HEK293 (cell line): ENCODE measurements around the gene CBX1.

Source experiments
- BCL11A ChIP-seq: fragments of 450-650 bp; formaldehyde crosslinking; IDR thresholded peaks from 2 replicates; pipeline ENCODE4 v1.5.1; 2016; ENCODE audit warnings: low read depth, missing biosample characterization, missing genetic modification characterization
- BCL11B ChIP-seq: fragments of 450-650 bp; formaldehyde crosslinking; IDR thresholded peaks from 2 replicates; pipeline ENCODE4 v1.5.1; 2016; ENCODE audit warnings: low read depth, missing biosample characterization, missing genetic modification characterization
- EGR2 ChIP-seq: fragments of 450-650 bp; formaldehyde crosslinking; IDR thresholded peaks from 2 replicates; pipeline ENCODE4 v1.5.1; 2016; ENCODE audit warnings: low read depth, missing biosample characterization, missing genetic modification characterization
- GFI1B ChIP-seq: fragments of 450-650 bp; formaldehyde crosslinking; IDR thresholded peaks from 2 replicates; pipeline ENCODE4 v1.5.1; 2016; ENCODE audit warnings: missing biosample characterization, missing genetic modification characterization
- GLIS2 ChIP-seq: fragments of 450-650 bp; formaldehyde crosslinking; IDR thresholded peaks from 2 replicates; pipeline ENCODE4 v1.5.1; 2016; ENCODE audit warnings: missing biosample characterization, missing genetic modification characterization
- KLF1 ChIP-seq: fragments of 450-650 bp; formaldehyde crosslinking; IDR thresholded peaks from 2 replicates; pipeline ENCODE4 v1.5.1; 2016; ENCODE audit warnings: missing biosample characterization, missing genetic modification characterization
- KLF10 ChIP-seq: fragments of 450-650 bp; IDR thresholded peaks from 2 replicates; pipeline ENCODE4 v1.5.1; 2018; ENCODE audit warnings: missing biosample characterization, mild to moderate bottlenecking, missing genetic modification characterization
- KLF16 ChIP-seq: fragments of 450-650 bp; formaldehyde crosslinking; IDR thresholded peaks from 2 replicates; pipeline ENCODE4 v1.5.1; 2017; ENCODE audit warnings: missing biosample characterization, missing genetic modification characterization
- KLF9 ChIP-seq: fragments of 450-650 bp; formaldehyde crosslinking; IDR thresholded peaks from 2 replicates; pipeline ENCODE4 v1.5.1; 2016; ENCODE audit warnings: missing biosample characterization, missing genetic modification characterization, low read depth
- MYNN ChIP-seq: fragments of 450-650 bp; formaldehyde crosslinking; IDR thresholded peaks from 2 replicates; pipeline ENCODE4 v1.5.1; 2016; ENCODE audit warnings: missing biosample characterization, missing genetic modification characterization, borderline replicate concordance
- PRDM1 ChIP-seq: fragments of 450-650 bp; formaldehyde crosslinking; IDR thresholded peaks from 2 replicates; pipeline ENCODE4; 2016; ENCODE audit warnings: missing biosample characterization, missing genetic modification characterization
- REPIN1 ChIP-seq: fragments of 450-650 bp; formaldehyde crosslinking; IDR thresholded peaks from 2 replicates; pipeline ENCODE4 v1.5.1; 2017; ENCODE audit warnings: missing biosample characterization, missing genetic modification characterization, low read depth
- ZBTB20 ChIP-seq: fragments of 450-650 bp; formaldehyde crosslinking; IDR thresholded peaks from 2 replicates; pipeline ENCODE4 v1.5.1; 2016; ENCODE audit warnings: missing biosample characterization, missing genetic modification characterization
- ZEB2 ChIP-seq: fragments of 450-650 bp; formaldehyde crosslinking; IDR thresholded peaks from 2 replicates; pipeline ENCODE4 v1.5.1; 2016; ENCODE audit warnings: missing biosample characterization, missing genetic modification characterization
- ZNF112 ChIP-seq: fragments of 450-650 bp; formaldehyde crosslinking; IDR thresholded peaks from 2 replicates; pipeline ENCODE4 v1.5.0; 2017; ENCODE audit warnings: missing biosample characterization, missing genetic modification characterization
- ZNF16 ChIP-seq: fragments of 450-650 bp; formaldehyde crosslinking; IDR thresholded peaks from 2 replicates; pipeline ENCODE4 v1.5.1; 2016; ENCODE audit warnings: low read depth, missing biosample characterization, missing genetic modification characterization
- ZNF2 ChIP-seq: fragments of 450-650 bp; formaldehyde crosslinking; IDR thresholded peaks from 2 replicates; pipeline ENCODE4 v1.5.1; 2016; ENCODE audit warnings: missing biosample characterization, missing genetic modification characterization
- ZNF311 ChIP-seq: fragments of 450-650 bp; formaldehyde crosslinking; IDR thresholded peaks from 2 replicates; pipeline ENCODE4 v1.5.1; 2017; ENCODE audit warnings: missing biosample characterization, missing genetic modification characterization, borderline replicate concordance
- ZNF324 ChIP-seq: fragments of 450-650 bp; formaldehyde crosslinking; IDR thresholded peaks from 2 replicates; pipeline ENCODE4 v1.5.1; 2016; ENCODE audit warnings: missing biosample characterization, missing genetic modification characterization
- ZNF37A ChIP-seq: fragments of 450-650 bp; IDR thresholded peaks from 2 replicates; pipeline ENCODE4 v1.5.1; 2018; ENCODE audit warnings: missing biosample characterization, missing genetic modification characterization
- ZNF394 ChIP-seq: fragments of 450-650 bp; formaldehyde crosslinking; IDR thresholded peaks from 2 replicates; pipeline ENCODE4 v1.5.1; 2016; ENCODE audit warnings: missing biosample characterization, missing genetic modification characterization, mild to moderate bottlenecking, moderate library complexity, borderline replicate concordance
- ZNF423 ChIP-seq: fragments of 450-650 bp; formaldehyde crosslinking; IDR thresholded peaks from 2 replicates; pipeline ENCODE4 v1.5.1; 2016; ENCODE audit warnings: missing biosample characterization, missing genetic modification characterization
- ZNF600 ChIP-seq: fragments of 450-650 bp; formaldehyde crosslinking; IDR thresholded peaks from 2 replicates; pipeline ENCODE4 v1.5.1; 2016; ENCODE audit warnings: missing biosample characterization, missing genetic modification characterization
- ZNF776 ChIP-seq: fragments of 450-650 bp; formaldehyde crosslinking; IDR thresholded peaks from 2 replicates; pipeline ENCODE4 v1.5.0; 2017; ENCODE audit warnings: missing biosample characterization, missing genetic modification characterization, borderline replicate concordance
- ZNF777 ChIP-seq: fragments of 450-650 bp; formaldehyde crosslinking; IDR thresholded peaks from 2 replicates; pipeline ENCODE4 v1.5.1; 2017; ENCODE audit warnings: missing biosample characterization, missing genetic modification characterization, borderline replicate concordance
- ZNF843 ChIP-seq: fragments of 450-650 bp; formaldehyde crosslinking; IDR thresholded peaks from 2 replicates; pipeline ENCODE4 v1.5.1; 2016; ENCODE audit warnings: missing biosample characterization, missing genetic modification characterization
- ZSCAN23 ChIP-seq: fragments of 450-650 bp; formaldehyde crosslinking; IDR thresholded peaks from 2 replicates; pipeline ENCODE4 v1.5.1; 2016; ENCODE audit warnings: missing biosample characterization, missing genetic modification characterization
- TF ChIP-seq, protein P1 (sequence below): fragments of 450-650 bp; IDR thresholded peaks from 2 replicates; pipeline ENCODE4 v1.5.1; 2018; ENCODE audit warnings: missing biosample characterization, missing genetic modification characterization
- TF ChIP-seq, protein P2 (sequence below): fragments of 450-650 bp; formaldehyde crosslinking; IDR thresholded peaks from 2 replicates; pipeline ENCODE4 v1.5.1; 2017; ENCODE audit warnings: missing biosample characterization, mild to moderate bottlenecking, missing genetic modification characterization, moderate library complexity
- TF ChIP-seq, protein P3 (sequence below): sonication (generic); formaldehyde crosslinking; IDR thresholded peaks from 2 replicates; pipeline ENCODE4 v1.8.1; 2022; ENCODE audit warnings: mild to moderate bottlenecking, moderate library complexity, missing genetic modification reagents
- TF ChIP-seq, protein P4 (sequence below): fragments of 450-650 bp; formaldehyde crosslinking; IDR thresholded peaks from 2 replicates; pipeline ENCODE4 v1.5.1; 2016; ENCODE audit warnings: missing biosample characterization, missing genetic modification characterization
- TF ChIP-seq, protein P5 (sequence below): fragments of 450-650 bp; formaldehyde crosslinking; IDR thresholded peaks from 2 replicates; pipeline ENCODE4 v1.5.1; 2016; ENCODE audit warnings: missing biosample characterization, missing genetic modification characterization

Gene CBX1

DNA sequence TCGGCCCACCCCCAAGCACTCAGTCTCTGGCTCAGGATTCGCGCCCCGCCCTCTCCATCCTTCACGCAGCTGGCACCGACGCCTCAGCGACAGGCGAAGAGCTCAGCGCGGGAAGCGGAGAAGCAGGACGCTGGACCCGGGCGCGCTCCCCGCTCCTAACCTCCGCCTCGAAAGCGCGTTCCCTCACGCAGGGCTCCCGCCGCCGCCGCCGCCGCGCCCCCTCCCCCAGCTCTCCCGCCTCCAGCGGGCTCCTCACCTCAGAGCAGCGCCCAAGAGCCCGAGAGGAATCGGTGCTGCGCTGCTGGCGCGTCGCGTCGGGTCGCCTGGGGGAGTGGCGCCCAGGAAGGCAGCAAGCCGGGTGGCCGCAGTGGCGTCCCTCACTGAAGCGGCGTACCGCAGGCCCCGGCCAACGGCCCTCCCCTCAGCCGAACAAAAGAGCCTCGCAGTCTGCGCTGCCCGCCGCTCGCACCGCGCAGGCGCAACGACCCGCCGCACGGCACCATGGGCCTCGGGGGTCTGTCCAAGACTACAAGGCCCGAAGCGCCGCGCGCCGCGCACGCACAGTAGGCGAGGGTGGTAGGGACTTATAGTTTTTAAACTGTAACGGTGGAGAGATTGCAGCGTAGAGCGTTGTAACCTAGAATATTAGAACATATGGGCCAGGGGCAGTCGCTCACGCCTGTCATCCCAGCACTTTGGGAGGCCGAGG is at the start of gene CBX1 (continued):
- TF ChIP-seq, protein P1, sequence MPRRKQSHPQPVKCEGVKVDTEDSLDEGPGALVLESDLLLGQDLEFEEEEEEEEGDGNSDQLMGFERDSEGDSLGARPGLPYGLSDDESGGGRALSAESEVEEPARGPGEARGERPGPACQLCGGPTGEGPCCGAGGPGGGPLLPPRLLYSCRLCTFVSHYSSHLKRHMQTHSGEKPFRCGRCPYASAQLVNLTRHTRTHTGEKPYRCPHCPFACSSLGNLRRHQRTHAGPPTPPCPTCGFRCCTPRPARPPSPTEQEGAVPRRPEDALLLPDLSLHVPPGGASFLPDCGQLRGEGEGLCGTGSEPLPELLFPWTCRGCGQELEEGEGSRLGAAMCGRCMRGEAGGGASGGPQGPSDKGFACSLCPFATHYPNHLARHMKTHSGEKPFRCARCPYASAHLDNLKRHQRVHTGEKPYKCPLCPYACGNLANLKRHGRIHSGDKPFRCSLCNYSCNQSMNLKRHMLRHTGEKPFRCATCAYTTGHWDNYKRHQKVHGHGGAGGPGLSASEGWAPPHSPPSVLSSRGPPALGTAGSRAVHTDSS (tag by site-specific recombination): no peak
- peak; percentile 88; the same call in 1 of the 2 replicates for TF ChIP-seq ZEB2
- TF ChIP-seq, protein P2, sequence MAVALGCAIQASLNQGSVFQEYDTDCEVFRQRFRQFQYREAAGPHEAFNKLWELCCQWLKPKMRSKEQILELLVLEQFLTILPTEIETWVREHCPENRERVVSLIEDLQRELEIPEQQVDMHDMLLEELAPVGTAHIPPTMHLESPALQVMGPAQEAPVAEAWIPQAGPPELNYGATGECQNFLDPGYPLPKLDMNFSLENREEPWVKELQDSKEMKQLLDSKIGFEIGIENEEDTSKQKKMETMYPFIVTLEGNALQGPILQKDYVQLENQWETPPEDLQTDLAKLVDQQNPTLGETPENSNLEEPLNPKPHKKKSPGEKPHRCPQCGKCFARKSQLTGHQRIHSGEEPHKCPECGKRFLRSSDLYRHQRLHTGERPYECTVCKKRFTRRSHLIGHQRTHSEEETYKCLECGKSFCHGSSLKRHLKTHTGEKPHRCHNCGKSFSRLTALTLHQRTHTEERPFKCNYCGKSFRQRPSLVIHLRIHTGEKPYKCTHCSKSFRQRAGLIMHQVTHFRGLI: peak; percentile 82
- TF ChIP-seq ZSCAN23: no peak
- TF ChIP-seq, protein P3, sequence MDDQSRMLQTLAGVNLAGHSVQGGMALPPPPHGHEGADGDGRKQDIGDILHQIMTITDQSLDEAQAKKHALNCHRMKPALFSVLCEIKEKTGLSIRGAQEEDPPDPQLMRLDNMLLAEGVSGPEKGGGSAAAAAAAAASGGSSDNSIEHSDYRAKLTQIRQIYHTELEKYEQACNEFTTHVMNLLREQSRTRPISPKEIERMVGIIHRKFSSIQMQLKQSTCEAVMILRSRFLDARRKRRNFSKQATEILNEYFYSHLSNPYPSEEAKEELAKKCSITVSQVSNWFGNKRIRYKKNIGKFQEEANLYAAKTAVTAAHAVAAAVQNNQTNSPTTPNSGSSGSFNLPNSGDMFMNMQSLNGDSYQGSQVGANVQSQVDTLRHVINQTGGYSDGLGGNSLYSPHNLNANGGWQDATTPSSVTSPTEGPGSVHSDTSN: 0 out of 2 replicates have a peak, but pooled peaks have one; percentile 81
- 0 out of 2 replicates have a peak, but pooled peaks have one; percentile 73 for TF ChIP-seq ZNF2 (tag by site-specific recombination)
- TF ChIP-seq ZNF112 (tag by site-specific recombination): no peak
- TF ChIP-seq ZNF776 (tag by site-specific recombination): no peak
- peak; percentile 88 for TF ChIP-seq ZNF600 (tag by site-specific recombination)
- TF ChIP-seq, protein P4, sequence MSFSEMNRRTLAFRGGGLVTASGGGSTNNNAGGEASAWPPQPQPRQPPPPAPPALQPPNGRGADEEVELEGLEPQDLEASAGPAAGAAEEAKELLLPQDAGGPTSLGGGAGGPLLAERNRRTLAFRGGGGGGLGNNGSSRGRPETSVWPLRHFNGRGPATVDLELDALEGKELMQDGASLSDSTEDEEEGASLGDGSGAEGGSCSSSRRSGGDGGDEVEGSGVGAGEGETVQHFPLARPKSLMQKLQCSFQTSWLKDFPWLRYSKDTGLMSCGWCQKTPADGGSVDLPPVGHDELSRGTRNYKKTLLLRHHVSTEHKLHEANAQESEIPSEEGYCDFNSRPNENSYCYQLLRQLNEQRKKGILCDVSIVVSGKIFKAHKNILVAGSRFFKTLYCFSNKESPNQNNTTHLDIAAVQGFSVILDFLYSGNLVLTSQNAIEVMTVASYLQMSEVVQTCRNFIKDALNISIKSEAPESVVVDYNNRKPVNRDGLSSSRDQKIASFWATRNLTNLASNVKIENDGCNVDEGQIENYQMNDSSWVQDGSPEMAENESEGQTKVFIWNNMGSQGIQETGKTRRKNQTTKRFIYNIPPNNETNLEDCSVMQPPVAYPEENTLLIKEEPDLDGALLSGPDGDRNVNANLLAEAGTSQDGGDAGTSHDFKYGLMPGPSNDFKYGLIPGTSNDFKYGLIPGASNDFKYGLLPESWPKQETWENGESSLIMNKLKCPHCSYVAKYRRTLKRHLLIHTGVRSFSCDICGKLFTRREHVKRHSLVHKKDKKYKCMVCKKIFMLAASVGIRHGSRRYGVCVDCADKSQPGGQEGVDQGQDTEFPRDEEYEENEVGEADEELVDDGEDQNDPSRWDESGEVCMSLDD (tag by site-specific recombination): peak; percentile 70
- TF ChIP-seq KLF1: 0 out of 2 replicates have a peak, but pooled peaks have one; percentile 8
- TF ChIP-seq, protein P5, sequence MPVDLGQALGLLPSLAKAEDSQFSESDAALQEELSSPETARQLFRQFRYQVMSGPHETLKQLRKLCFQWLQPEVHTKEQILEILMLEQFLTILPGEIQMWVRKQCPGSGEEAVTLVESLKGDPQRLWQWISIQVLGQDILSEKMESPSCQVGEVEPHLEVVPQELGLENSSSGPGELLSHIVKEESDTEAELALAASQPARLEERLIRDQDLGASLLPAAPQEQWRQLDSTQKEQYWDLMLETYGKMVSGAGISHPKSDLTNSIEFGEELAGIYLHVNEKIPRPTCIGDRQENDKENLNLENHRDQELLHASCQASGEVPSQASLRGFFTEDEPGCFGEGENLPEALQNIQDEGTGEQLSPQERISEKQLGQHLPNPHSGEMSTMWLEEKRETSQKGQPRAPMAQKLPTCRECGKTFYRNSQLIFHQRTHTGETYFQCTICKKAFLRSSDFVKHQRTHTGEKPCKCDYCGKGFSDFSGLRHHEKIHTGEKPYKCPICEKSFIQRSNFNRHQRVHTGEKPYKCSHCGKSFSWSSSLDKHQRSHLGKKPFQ (tag by site-specific recombination): no peak
- TF ChIP-seq ZNF16 (tag by site-specific recombination): no peak
- no peak for TF ChIP-seq ZNF311
- TF ChIP-seq KLF10 (tag by site-specific recombination): peak; percentile 77
- peak; percentile 85; the same call in 1 of the 2 replicates for TF ChIP-seq KLF16 (tag by site-specific recombination)
- TF ChIP-seq ZNF324 (tag by site-specific recombination): peak; percentile 85; the same call in 1 of the 2 replicates
- no peak for TF ChIP-seq PRDM1 (tag by site-specific recombination)
- peak; percentile 29; the same call in 1 of the 2 replicates for TF ChIP-seq REPIN1 (tag by site-specific recombination)
- peak; percentile 97; the same call in 1 of the 2 replicates for TF ChIP-seq GLIS2 (tag by site-specific recombination)
- peak; percentile 83 for TF ChIP-seq ZNF777 (tag by site-specific recombination)
- peak; percentile 83; the same call in 1 of the 2 replicates for TF ChIP-seq ZNF394
- peak; percentile 34; the same call in 1 of the 2 replicates for TF ChIP-seq ZNF843 (tag by site-specific recombination)
- TF ChIP-seq KLF9 (tag by site-specific recombination): peak; percentile 84
- no peak for TF ChIP-seq BCL11B
- TF ChIP-seq BCL11A (tag by site-specific recombination): no peak
- TF ChIP-seq ZNF37A (tag by site-specific recombination): no peak
- TF ChIP-seq GFI1B (tag by site-specific recombination): no peak
- TF ChIP-seq ZNF423 (tag by site-specific recombination): peak; percentile 86; the same call in 1 of the 2 replicates
- TF ChIP-seq EGR2: 0 out of 2 replicates have a peak, but pooled peaks have one; percentile 11
- no peak for TF ChIP-seq MYNN (tag by site-specific recombination)
- peak; percentile 98 for TF ChIP-seq ZBTB20 (tag by site-specific recombination)
